SJCRH30 (cell line): Measurements from ENCODE around the gene AK1. TPM values are rescaled to one million over a fixed set of nuclear protein-coding genes. Genes with fewer than 3 reads are reported as not detected.
"Not testable (repeated sequence)": the region's sequence is repeated elsewhere in the genome, so short reads cannot be mapped to it uniquely, and the experiment has no call there.

Source experiments
- DNase-seq, 2 experiments: peaks; one replicate each; pipeline ENCODE4 v3.0.0-alpha.2; 2015 to 2020
- H3K27ac ChIP-seq: fragments of 250-450 bp; sonication (Bioruptor Pico); 2 replicates; pipeline ENCODE4 v1.5.1; 2020; ENCODE audit warnings: mild to moderate bottlenecking, moderate library complexity
- H3K27me3 ChIP-seq: fragments of 250-450 bp; sonication (Bioruptor Pico); 2 replicates; pipeline ENCODE4 v1.5.1; 2020; ENCODE audit warnings: mild to moderate bottlenecking, moderate library complexity
- H3K36me3 ChIP-seq: fragments of 250-450 bp; sonication (Bioruptor Pico); 2 replicates; pipeline ENCODE4 v1.5.1; 2020; ENCODE audit warnings: mild to moderate bottlenecking, moderate library complexity
- H3K4me1 ChIP-seq: fragments of 250-450 bp; sonication (Bioruptor Pico); 2 replicates; pipeline ENCODE4 v1.5.1; 2020; ENCODE audit warnings: mild to moderate bottlenecking, moderate library complexity
- H3K4me3 ChIP-seq: fragments of 250-450 bp; sonication (Bioruptor Pico); 2 replicates; pipeline ENCODE4 v1.5.1; 2020; ENCODE audit warnings: mild to moderate bottlenecking, moderate library complexity
- H3K9me3 ChIP-seq: fragments of 250-450 bp; sonication (Bioruptor Pico); replicated peaks from 2 replicates; pipeline ENCODE4 v1.5.1; 2020; ENCODE audit warnings: mild to moderate bottlenecking, moderate library complexity
- total RNA-seq: library from RNA; depleted of rRNA; stranded (reverse); fragments of >200 nt; shearing (Covaris generic); gene quantifications from 2 replicates; pipeline ENCODE4 v1.2.3, GENCODE V29; 2014

AK1 gene
- total RNA-seq, 1 experiment from 2014 or later: 31.4 TPM

DNA sequence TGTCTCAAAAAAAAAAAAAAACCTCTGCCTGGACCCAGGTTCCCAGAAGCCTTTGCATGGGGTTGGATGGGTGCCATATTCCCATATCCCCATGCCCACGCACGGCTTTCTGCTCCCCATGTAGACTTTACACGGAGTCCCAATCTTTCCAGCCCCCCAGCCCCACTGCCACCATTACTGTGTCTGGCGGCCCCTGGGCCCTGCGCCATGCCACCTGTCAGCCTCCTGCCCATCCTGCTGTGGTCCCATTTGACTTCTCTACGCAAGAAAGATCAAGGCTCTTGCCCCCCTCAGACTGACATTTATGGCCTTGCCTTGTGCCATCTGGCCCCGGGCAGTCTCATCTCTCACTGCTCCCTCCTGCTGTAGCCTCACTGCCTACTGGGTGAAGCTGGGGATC lies 6.5 kb upstream of the AK1 start:
- Histone ChIP-seq H3K27me3 (no peaks in the 10 kb centered on the region), H3K4me3 (no peak overlapping the region), H3K36me3 (peaks cover 19% of the 10 kb centered on the region), H3K4me1 (peaks cover 15% of the 10 kb centered on the region; the same call in 1 of the 2 replicates), H3K9me3 (no peaks in the 10 kb centered on the region), H3K27ac (no peak overlapping the region)
- DNase-seq: no peak

DNA sequence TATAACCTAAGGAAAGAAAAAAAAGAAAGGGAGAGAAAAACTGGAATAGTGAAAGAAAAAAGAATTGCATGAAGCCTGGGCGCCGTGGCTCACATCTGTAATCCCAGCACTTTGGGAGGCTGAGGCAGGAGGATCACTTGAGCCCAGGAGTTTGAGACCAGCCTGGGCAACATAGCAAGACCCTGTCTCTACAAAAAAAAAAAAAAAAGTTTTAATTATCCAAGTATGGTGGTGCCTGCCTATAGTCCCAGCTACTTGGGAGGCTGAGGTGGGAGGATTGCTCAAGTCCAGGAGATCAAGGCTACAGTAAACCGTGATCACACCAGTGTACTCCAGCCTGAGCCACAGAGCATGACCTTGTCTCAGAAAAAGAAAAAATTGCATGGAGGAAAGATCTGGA lies 4.2 kb upstream of the AK1 start:
- DNase-seq, H3K27ac ChIP-seq, H3K36me3 ChIP-seq, H3K9me3 ChIP-seq, H3K4me3 ChIP-seq, H3K27me3 ChIP-seq: not testable (repeated sequence)
- peaks cover 19% of the 10 kb centered on the region for H3K4me1 ChIP-seq

- Histone ChIP-seq H3K36me3 (no peaks in the 10 kb centered on the region), H3K27ac (no peak overlapping the region), H3K4me3 (no peak overlapping the region), H3K4me1 (peaks cover 20% of the 10 kb centered on the region), H3K9me3 (no peaks in the 10 kb centered on the region), H3K27me3 (no peaks in the 10 kb centered on the region)
- no peak for DNase-seq
Observed at GRCh38 chr9:127880143-127880542, 2.7 kb upstream of the AK1 start.

- no peak overlapping the region for H3K27ac ChIP-seq
- peaks cover 9% of the 10 kb centered on the region for H3K4me1 ChIP-seq
- H3K36me3 ChIP-seq: no peaks in the 10 kb centered on the region
- DNase-seq: no peak
- no peaks in the 10 kb centered on the region for H3K27me3 ChIP-seq
- H3K9me3 ChIP-seq: no peaks in the 10 kb centered on the region
- no peak overlapping the region for H3K4me3 ChIP-seq
Observed at GRCh38 chr9:127878652-127879390, 1.3 kb upstream of the AK1 start.

- H3K4me3 ChIP-seq: peak overlapping the region; percentile 66
- H3K27me3 ChIP-seq: no peaks in the 10 kb centered on the region
- no peaks in the 10 kb centered on the region for H3K9me3 ChIP-seq
- peak overlapping the region; percentile 21; the same call in 1 of the 2 replicates for H3K27ac ChIP-seq
- H3K4me1 ChIP-seq: peaks cover 9% of the 10 kb centered on the region
- DNase-seq: peak; percentile 47 to 67
- no peaks in the 10 kb centered on the region for H3K36me3 ChIP-seq
Observed at GRCh38 chr9:127878001-127878651, 651 bp upstream of the AK1 start.

GRCh38 chr9:127876764-127877562 lies 512 bp downstream of the AK1 start:
- Histone ChIP-seq H3K9me3 (no peaks in the 10 kb centered on the region), H3K4me1 (peaks cover 5% of the 10 kb centered on the region), H3K4me3 (peak overlapping the region; percentile 66), H3K36me3 (no peaks in the 10 kb centered on the region), H3K27ac (no peak overlapping the region), H3K27me3 (no peaks in the 10 kb centered on the region)
- peak in 1 of 2 experiments; percentile 44 for DNase-seq

DNA sequence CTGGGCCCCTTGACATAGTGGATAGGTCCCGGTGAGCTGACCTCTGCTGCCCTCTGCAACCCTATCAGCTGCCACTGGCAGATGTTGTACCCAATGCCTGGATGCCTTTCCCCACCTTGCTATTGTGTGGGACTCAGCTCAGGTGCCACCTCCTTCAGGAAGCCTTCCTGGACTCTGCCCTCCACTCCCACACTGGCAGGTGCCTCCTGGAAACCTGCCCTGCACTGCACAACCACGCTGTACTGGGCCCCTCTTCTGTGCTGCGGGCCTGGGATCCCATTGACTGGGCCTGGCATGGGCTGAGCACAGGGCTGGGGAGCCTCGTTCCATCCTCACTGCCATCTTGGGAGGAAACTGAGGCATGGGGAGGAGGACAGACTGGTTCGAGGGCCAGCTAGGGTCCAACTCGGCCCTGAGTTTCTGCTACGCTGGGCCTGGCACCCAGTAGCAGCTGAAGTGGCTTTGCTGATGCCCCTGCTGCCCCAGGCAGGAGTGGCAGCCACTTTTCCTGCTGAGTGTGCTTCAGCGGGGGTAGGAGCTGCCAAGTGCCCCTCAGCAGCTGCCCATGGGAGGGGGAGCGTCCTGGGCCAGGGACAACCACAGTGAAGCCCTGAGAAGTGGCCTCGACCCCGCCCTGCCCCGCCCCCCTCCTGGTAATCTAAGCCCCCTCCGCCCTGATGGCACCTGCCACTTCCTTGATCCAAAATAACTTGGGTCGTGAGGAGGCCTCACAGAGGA lies 1.3 kb downstream of the AK1 start:
- Histone ChIP-seq H3K27ac (no peak overlapping the region), H3K9me3 (no peaks in the 10 kb centered on the region), H3K4me1 (peaks cover 5% of the 10 kb centered on the region), H3K4me3 (no peak overlapping the region), H3K27me3 (no peaks in the 10 kb centered on the region), H3K36me3 (no peaks in the 10 kb centered on the region)
- no peak for DNase-seq

DNA sequence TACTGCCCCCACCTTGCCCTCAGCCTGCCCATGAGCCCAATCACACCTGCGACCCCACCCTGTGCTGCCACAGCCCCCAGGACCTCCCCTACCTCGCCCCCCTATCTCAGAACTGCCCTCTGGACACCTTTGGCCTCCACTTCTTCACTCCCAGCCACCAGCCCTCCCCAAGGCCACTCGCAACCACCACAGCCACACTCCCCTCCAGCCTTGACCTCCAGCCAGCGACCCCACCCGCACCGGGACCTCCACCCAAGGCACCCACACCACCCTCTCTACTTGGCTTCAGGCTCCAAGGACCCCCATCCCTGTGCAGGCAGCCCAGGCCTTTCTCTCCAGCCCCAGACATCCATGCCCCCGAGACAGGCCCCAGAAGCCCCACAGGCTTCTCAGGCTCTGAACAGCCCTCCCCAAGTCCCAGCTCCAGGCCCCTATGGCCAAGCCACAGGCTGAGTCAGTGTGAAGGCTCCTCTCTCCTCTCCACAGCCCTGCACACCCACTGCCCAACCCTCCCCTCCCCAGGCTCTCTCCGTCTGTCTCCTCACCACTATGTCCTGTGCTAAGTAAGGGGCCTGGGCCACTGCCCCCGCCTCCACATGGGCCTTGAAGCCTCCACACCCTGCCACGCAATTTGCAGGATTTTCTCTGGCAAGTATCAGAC lies 2.0 kb downstream of the AK1 start:
- Histone ChIP-seq H3K9me3 (no peaks in the 10 kb centered on the region), H3K4me1 (peaks cover 5% of the 10 kb centered on the region), H3K4me3 (no peak overlapping the region), H3K27ac (no peak overlapping the region), H3K36me3 (no peaks in the 10 kb centered on the region), H3K27me3 (no peaks in the 10 kb centered on the region)
- no peak for DNase-seq

- no peak for DNase-seq
- no peaks in the 10 kb centered on the region for H3K27me3 ChIP-seq
- no peaks in the 10 kb centered on the region for H3K36me3 ChIP-seq
- no peak overlapping the region for H3K4me3 ChIP-seq
- no peak overlapping the region for H3K27ac ChIP-seq
- H3K9me3 ChIP-seq: no peaks in the 10 kb centered on the region
- H3K4me1 ChIP-seq: peaks cover 5% of the 10 kb centered on the region
Observed at GRCh38 chr9:127874301-127875221, 2.9 kb downstream of the AK1 start.

DNA sequence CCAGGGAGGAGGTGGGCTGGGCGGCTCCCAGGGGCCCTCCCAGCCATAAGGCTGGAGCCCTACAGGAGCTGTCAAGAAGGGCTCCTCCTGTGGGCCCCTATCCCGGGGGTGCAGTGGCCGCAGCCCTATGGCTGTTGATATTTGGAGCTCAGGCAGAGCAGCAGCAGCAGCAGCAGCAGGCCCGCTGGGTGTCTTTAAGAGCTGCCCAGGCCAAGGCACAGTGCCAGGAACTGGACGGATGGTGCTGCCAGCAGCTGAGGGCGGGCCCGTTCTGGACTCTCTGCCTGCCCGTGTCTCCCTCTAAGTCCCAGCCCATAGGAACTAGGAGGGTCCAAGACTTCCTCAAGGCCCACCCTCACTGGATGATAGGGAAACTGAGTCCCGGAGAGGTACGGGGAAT lies 3.6 kb downstream of the AK1 start:
- Histone ChIP-seq H3K9me3 (no peaks in the 10 kb centered on the region), H3K4me3 (no peak overlapping the region), H3K36me3 (no peaks in the 10 kb centered on the region), H3K27ac (no peak overlapping the region), H3K4me1 (peaks cover 5% of the 10 kb centered on the region), H3K27me3 (no peaks in the 10 kb centered on the region)
- DNase-seq: no peak

DNA sequence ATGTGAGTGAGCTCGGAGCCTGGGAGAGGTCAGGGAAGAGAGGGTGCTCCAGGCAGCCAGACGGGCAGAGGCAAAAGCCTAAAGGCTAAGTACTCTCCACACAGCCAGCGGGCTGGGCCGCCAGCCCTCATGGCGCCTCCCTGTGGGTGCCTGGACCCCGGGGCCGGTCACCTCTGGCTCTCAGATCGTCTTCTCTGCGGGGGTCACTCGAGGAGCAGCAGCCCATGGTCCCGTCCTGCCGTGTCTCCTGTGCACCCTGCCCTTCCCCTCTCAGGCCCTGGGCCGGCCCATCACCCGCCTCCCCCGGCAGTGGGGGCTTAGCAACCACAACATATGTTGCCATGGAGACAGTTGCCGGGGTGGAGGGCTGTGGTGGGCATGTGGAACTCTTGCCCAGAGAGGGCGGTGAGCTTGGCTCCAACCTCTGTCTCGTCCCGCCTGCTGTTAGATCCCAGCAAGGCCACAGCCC lies 4.2 kb downstream of the AK1 start:
- no peak overlapping the region for H3K4me3 ChIP-seq
- H3K27me3 ChIP-seq: no peaks in the 10 kb centered on the region
- H3K4me1 ChIP-seq: peaks cover 5% of the 10 kb centered on the region
- no peaks in the 10 kb centered on the region for H3K9me3 ChIP-seq
- no peaks in the 10 kb centered on the region for H3K36me3 ChIP-seq
- peak in 1 of 2 experiments; percentile 45 for DNase-seq
- no peak overlapping the region for H3K27ac ChIP-seq

- H3K27ac ChIP-seq: no peak overlapping the region
- no peaks in the 10 kb centered on the region for H3K27me3 ChIP-seq
- H3K36me3 ChIP-seq: no peaks in the 10 kb centered on the region
- H3K4me3 ChIP-seq: no peak overlapping the region
- H3K9me3 ChIP-seq: no peaks in the 10 kb centered on the region
- H3K4me1 ChIP-seq: peaks cover 5% of the 10 kb centered on the region; the same call in 1 of the 2 replicates
- DNase-seq: no peak
Observed at GRCh38 chr9:127872369-127873222, 4.9 kb downstream of the AK1 start.
